ENCODE measurements around the gene HSD17B2.
"Not testable (repeated sequence)": the region's sequence is repeated elsewhere in the genome, so short reads cannot be mapped to it uniquely, and the experiment has no call there.

HSD17B2 gene

DNA sequence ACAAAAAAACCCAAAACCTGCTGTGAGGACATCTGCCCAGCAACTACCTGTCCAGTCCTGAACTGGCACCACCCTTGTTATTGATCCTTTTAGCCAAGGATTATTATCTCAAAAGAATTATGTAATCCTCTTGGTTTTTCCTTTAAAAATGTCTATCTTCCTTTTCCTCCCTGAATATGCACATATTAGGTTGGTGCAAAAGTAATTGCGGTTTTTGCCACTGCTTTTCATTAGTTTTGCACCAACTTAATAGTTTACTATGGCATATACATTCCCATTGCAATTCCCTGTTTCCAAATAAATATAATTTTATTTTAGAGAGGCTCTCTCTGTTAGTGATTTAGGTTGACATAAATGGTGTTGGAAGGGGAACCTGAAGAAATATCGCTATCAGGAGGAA is 83.7 kb downstream of the HSD17B2 start:
- no peak for DNase-seq (ENCODE audit: low read depth in 3 of 3, low spot score in 1 of 3)

DNA sequence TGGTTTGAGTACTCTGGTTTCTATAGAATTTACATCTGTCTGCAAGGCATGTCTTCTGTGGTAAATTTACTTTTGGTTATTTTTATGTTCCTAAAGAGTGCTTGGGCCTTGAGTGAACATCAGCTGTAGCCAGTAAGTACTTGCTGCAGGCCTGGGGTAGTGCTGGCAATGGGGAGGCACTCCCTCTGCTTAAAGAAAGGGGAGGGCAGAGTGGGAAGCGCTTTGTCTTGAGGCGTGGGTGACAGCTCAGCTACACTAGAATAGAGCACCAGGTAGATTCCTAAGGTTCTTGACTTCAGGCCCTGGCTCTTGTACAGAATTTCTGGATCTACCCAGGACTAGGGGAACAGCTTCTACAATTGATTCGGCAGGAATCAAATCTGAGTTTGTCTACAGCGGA is 84.4 kb downstream of the HSD17B2 start:
- no peak for DNase-seq (ENCODE audit: low read depth in 3 of 3, low spot score in 1 of 3)

- DNase-seq (ENCODE audit: low read depth in 3 of 3, low spot score in 1 of 3), result no peak
Measured at GRCh38 chr16:82124651-82125050, 89.6 kb downstream of the HSD17B2 start.

DNA sequence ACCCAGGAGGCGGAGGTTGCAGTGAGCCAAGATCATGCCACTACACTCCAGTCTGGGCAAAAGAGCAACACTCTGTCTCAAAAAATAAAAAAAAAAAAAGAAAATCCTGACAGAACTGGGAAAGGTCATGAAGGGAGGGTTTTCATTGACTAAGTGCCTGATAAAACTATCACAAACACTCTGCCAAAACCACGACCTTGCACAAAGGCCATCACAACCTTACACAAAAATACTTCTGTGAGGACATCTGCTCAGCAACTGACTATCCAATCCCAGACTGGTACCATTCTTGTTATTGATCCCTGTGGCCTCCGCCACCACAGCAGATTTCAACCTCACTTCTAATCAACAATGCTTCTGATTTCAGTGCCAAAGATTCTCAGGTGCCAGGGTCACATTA is 94.8 kb downstream of the HSD17B2 start:
- DNase-seq (ENCODE audit: low read depth in 3 of 3, low spot score in 1 of 3), result no peak

- DNase-seq (ENCODE audit: low read depth in 3 of 3, low spot score in 1 of 3), result no peak
Measured at GRCh38 chr16:82133798-82134197, 98.7 kb downstream of the HSD17B2 start.

DNA sequence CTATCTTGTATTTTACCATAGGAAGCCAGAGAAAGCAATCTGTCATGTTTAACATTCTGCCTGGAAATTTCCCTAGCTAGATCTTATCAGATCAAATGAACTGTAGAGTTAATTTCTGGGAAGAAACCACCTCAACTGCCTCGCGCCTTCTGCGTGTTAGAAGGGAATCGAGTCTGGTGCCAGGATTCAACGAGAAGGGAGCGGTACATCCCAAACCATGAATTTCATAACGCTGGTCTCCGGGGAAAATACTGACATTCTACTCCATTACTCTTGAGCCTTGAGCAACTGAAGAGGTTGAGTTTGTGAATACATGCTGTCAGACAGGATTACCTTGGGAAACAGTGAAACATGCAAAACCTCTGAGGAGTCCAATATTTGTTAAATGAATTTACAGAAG is 99.8 kb downstream of the HSD17B2 start:
- no peak for DNase-seq (ENCODE audit: low read depth in 3 of 3, low spot score in 1 of 3)

DNA sequence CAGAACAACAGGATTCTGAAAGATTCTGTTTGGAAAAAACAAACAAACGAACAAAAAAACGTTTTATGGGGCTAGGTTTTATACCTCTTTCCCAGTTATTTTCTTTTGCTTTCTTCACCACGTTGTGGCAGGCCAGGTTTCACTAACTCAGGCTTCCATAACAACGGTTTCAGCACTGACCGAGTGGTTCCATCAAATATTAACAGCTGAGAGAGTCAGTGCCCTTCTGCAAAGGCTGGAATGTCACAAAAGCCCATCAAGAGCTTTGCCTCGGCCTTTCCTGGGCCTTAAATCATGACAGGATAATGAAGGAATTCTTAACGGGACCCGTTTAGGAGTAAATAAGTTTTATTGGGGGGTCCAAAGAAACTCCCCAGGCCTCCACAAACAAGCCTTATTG is 100.8 kb downstream of the HSD17B2 start:
- DNase-seq (ENCODE audit: low read depth in 3 of 3, low spot score in 1 of 3), result no peak

DNA sequence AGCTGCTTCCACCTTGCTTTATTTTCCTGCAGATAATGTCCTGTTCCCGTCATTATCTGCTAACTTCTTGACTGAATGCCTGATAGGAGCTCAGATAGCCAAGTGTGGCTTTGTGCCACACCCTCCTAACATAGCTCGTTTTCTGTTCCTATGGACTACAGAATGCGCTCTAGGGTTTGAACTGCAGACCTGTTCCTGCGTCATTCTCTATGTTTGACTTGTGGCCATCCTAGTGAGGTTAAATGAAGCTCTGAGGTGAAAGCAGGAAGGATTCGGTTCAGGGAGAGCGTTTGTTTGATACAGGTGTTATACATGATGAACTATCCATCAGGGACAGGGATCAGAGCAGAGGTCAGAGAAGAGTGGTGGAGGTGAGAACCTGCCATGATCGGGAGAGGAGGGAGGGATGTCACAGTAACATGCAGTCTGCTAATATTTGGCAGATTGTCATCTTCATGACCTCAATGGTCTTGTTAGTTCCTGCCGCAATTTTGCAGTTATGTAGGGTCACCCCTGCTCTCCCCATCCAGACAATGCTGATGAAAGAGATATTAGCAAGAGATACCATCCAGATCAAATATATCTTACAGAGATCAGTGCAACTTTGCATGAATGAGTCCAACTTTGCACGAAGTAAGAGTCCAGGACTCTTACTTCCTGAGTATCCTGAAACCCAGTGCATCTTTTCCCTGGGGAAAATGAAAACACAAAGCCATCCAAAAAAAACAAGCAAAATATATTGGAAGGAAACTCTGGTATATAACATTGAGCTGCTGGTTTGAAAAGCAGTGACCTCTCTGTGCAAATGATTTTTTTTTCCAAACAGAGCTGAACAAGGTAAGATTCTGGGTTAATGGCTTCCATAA is 102.1 kb downstream of the HSD17B2 start:
- DNase-seq (ENCODE audit: low read depth in 3 of 3, low spot score in 1 of 3), result no peak

- no peak for DNase-seq (ENCODE audit: low read depth in 3 of 3, low spot score in 1 of 3)
Measured at GRCh38 chr16:82137822-82138167, 102.7 kb downstream of the HSD17B2 start.

- DNase-seq (ENCODE audit: low read depth in 3 of 3, low spot score in 1 of 3), result no peak
Measured at GRCh38 chr16:82138478-82139285, 103.6 kb downstream of the HSD17B2 start.

- DNase-seq (ENCODE audit: low read depth in 3 of 3, low spot score in 1 of 3), result not testable (repeated sequence)
Measured at GRCh38 chr16:82139286-82139571, 104.2 kb downstream of the HSD17B2 start.

DNA sequence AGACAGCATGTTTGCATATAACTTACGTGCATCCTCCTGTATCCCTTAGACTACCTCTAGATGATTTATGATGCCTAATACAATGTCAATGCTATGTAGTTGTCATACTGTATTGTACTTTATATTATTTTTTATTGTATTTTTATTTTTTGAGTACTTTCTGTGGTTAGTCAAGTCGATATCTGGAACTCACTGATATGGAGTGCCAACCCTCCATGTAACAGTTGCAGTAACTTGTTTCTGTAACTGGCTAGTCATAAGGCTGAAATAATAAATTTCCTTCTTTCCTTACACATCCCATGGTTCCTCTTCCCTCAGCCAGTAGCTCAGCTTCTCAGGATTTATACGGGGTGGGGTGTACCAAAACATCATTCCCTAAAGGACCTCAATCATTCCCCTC is 111.5 kb downstream of the HSD17B2 start:
- DNase-seq (ENCODE audit: low read depth in 3 of 3, low spot score in 1 of 3), result no peak

GRCh38 chr16:82146957-82147356 is 111.9 kb downstream of the HSD17B2 start:
- no peak for DNase-seq (ENCODE audit: low read depth in 3 of 3, low spot score in 1 of 3)

- no peak for DNase-seq (ENCODE audit: low read depth in 3 of 3, low spot score in 1 of 3)
Measured at GRCh38 chr16:82147546-82147945, 112.5 kb downstream of the HSD17B2 start.
